HG03175 (cell line): ENCODE data around the gene CALD1.

Experiments used
- ATAC-seq: cut with Tn5 transposase; IDR thresholded peaks from one replicate; pipeline ENCODE4 v1.9.1; 2021; ENCODE audit warnings: mild to moderate bottlenecking, moderate library complexity; ENCODE audit not compliant: unreplicated experiment

The CALD1 gene

GRCh38 chr7:134991469-134992339 lies 212.3 kb downstream of the CALD1 start:
- ATAC-seq = no peak

GRCh38 chr7:134992626-134993179 lies 213.3 kb downstream of the CALD1 start:
- peak; percentile 78 for ATAC-seq

- ATAC-seq = no peak
These were observed 214.5 kb downstream of the CALD1 start for GRCh38 chr7:134993877-134994456.

GRCh38 chr7:134995239-134996096 lies 216.0 kb downstream of the CALD1 start:
- peak; percentile 44 for ATAC-seq

GRCh38 chr7:134996097-134996550 lies 216.7 kb downstream of the CALD1 start:
- peak; percentile 24 for ATAC-seq

- no peak for ATAC-seq
These were observed 217.9 kb downstream of the CALD1 start for GRCh38 chr7:134997214-134997885.

GRCh38 chr7:134999136-134999535 lies 219.7 kb downstream of the CALD1 start:
- no peak for ATAC-seq

- no peak for ATAC-seq
These were observed 222.1 kb downstream of the CALD1 start for GRCh38 chr7:135001390-135002165.

GRCh38 chr7:135012229-135012628 lies 232.8 kb downstream of the CALD1 start:
- no peak for ATAC-seq
